ENCODE data around the gene CYB5A. TPM values are rescaled to one million over a fixed set of nuclear protein-coding genes. Genes with fewer than 3 reads are reported as not detected.
A peak's percentile ranks its signal among the peaks of the same experiment; 100 is the strongest.
"Not testable (repeated sequence)": the region's sequence is repeated elsewhere in the genome, so short reads cannot be mapped to it uniquely, and the experiment has no call there.

Gene CYB5A, protein sequence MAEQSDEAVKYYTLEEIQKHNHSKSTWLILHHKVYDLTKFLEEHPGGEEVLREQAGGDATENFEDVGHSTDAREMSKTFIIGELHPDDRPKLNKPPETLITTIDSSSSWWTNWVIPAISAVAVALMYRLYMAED
- polyA plus RNA-seq (2012; ENCODE audit: insufficient read depth, insufficient read length) = 84.9 TPM

DNA sequence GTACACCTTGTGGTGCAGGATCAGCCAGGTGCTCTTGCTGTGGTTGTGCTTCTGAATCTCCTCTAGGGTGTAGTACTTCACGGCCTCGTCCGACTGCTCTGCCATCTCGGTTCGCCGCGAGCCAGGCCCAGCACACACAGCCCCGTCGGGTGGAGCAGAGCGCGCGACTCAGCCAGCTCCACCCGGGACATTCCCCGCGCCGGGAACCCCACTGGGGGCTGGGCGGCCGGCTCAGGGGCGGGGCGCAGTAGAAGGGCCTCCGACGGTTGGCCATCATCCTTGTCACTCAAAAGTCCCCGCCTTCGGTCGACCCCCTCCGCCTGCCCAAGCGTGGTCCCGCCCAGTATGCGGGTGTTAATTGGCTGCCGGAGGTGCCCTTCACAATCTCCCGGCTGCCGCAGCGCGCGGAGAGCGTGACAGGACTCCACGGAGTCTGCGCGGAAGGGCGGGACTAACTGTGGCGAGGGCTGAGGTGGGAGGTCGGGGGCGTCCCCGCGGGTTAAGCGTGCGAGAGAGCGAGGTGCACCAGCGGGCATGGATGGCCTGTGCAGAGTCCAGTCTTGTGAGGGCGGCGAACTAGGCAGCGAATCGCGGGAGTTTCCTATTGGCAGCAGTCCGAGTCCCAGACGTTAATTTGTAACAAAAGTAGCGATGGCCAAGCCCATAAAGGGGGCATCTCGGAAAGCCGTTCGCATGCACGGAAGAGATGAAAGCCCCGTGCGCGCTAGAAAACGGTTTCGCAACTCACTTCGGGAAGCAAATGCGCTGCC is at the start of gene CYB5A:
Gene CYB5A (minus strand): TSS at position 193 of the 770 bp plus-strand sequence. CDS start 88 bp downstream, at position 105.
- peak; percentile 87 for DNase-seq (ENCODE audit: low read depth, low spot score)
- peak within 1 kb of the TSS; percentile 67 for H3K4me3 ChIP-seq (ENCODE audit: low read length)

DNA sequence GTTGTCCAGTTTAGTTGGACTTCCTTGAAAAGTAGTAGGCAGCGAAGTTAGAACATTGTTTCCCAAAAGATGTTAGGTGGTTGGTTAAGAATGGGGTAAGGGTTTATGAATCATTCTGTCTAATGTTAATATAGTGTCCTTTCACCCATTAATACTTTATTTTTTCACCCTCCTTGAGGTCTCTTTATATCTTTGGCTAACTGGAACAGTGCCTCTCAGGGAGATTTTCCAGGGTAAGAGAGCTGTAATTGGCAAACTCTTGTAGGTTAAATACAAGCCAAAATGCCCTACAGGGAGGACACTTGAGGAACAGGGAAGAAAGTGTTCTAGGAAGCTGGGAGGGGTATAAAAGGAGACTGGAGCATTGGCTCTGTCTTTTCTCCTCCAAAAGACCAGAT is 46.1 kb upstream of the CYB5A start:
- H3K4me3 ChIP-seq (ENCODE audit: low read length) = no peak overlapping the region

DNA sequence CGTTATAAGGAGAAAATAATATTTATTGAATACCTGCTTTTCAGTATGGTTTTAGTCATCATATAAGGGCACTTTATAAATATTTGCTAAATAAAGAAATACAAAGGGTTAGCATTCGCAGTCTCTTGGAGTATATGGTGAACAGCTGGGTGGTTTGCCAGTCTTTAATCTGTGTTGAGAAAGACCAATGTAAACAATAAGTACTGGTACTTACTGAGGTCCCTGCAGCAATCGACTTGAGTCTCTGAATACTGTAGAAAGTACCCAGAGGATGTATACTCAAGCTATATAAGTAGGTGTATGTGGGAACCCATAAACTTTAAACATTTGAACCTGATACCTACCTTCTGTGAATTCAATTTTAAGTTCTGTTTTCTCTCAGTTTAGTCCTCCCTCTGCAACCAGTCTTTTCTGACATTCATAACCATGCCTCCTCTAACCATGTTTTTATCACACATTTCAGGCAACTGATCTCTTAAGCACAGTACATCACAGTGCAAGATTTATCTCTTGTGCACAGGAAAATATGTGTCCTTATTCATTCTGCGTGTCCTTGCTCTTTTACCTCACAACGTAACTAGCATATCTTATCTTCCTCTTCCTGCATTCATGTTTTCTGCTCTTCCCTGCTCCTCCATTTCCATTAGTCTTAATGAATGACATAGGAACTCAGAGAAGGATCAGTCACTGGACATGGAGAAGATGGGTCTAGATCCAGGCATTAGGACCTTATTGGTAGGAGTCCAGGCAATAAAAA is 45.6 kb upstream of the CYB5A start:
- no peak overlapping the region for H3K4me3 ChIP-seq (ENCODE audit: low read length)
- no peak for DNase-seq (ENCODE audit: low read depth, low spot score)

More for the DNA sequence above, 46.1 kb upstream of the CYB5A start:
- DNase-seq (ENCODE audit: low read depth, low spot score) = no peak

DNA sequence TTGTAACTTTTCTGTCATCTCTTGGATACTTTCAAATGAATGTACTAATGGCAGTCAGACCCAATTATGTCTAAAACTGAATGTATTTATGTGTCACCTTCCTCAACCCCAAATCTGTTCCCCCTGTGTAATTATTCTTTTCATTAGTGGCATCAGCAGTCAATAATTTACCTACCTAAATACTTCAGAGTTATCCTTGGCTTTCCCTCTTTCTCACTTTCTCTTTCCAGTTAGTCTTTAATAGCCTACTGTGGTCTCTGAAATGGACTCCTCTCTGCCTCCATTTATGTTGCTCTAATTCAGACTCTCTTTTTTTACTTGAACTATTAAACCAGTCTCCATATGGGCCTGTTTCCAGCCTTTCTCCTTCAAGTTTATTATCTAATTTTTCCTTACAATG is 44.9 kb upstream of the CYB5A start:
- no peak overlapping the region for H3K4me3 ChIP-seq (ENCODE audit: low read length)
- DNase-seq (ENCODE audit: low read depth, low spot score) = no peak

DNA sequence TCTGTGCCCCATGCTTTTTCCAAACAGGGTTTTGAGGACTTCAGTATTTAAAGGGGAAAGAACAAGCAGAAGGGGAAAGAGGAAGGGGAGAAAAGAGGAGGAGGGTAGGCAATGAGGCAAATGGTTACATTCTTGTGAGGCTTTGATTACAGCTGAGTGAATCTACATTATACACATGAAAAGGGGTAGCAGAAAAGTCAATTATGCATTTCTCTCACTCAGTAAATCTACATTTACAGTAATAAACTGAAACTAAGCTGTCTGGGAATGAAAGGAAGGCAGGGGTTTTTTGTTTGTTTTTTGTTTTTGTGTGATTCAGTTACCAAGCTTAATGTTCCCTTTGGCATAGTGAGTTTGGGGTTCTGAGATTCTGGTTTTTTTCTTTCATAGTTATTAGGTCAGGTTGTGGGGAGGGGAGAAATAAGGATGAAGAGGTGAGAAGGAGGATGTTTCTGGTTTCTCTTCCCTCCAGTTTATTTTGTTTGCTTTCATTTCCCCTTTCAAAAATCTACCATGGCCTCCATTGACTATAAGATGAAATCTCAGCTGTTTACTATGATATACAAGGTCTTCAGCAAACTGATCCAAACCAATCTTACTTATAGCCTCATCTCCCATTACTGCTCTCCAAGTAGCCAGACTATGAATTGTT is 42.6 kb upstream of the CYB5A start:
- H3K4me3 ChIP-seq (ENCODE audit: low read length) = no peak overlapping the region
- no peak for DNase-seq (ENCODE audit: low read depth, low spot score)

DNA sequence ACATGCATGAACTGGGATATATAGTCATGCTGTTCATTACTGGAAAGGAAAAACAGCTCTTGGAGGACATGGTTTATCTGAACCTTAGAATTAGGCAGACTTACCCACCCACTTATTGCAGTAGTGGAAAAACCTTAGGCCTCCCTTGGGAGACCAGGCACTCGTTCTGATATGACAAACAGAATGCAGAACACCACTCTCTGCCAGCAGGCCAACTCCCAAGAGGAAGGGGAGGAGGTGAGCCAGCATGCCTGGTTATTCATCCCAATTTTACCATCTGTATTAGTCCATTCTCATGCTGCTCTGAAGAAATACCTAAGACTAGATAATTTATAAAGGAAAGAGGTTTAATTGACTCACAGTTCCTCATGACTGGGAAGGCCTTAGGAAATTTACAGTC is 41.3 kb upstream of the CYB5A start:
- DNase-seq (ENCODE audit: low read depth, low spot score) = no peak

DNA sequence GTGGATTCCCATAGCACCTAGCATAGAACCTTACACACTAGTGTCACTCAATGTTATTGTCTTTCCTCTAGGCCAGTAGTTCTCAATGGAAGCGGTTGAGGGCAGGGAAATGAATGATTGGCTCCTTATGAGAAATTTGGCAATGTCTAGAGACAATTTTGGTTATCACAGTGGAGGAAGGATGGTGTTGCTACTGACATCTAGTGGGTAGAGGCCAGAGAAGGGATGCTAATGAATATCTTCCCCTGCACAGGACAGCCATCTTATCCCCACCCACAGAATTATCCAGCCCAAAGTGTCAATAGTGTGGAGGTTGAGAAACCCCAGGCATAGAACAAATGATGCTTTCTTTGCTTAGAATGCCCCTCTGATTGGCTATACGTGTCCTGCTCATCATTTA is 39.6 kb upstream of the CYB5A start:
- no peak overlapping the region for H3K4me3 ChIP-seq (ENCODE audit: low read length)
- no peak for DNase-seq (ENCODE audit: low read depth, low spot score)

More for the DNA sequence above, 41.3 kb upstream of the CYB5A start:
- H3K4me3 ChIP-seq (ENCODE audit: low read length) = no peak overlapping the region

DNA sequence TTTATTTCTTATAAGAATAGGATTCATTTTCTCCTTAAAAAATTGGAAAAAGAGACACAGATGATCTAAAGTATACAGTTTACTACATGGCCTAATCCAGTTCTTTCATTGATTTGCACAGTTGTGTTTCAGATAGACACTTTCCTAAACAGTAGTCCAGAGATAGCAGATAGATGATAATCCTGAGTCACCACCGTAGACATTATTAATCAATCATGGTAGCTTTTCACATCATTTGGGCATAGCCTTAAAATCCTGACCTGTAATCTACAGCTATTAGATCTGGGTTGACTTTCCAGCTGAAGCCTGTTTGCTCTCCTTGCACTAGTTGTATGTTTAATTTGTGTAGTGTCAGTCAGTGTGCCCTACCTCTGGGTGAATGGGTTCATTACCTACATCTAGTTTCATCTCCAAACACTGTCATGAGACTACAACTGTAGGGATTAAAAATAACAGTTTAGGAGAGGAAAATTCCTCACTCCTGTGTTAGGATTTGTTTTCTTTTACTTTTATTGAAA is 38.0 kb upstream of the CYB5A start:
- no peak for DNase-seq (ENCODE audit: low read depth, low spot score)
- no peak overlapping the region for H3K4me3 ChIP-seq (ENCODE audit: low read length)

DNA sequence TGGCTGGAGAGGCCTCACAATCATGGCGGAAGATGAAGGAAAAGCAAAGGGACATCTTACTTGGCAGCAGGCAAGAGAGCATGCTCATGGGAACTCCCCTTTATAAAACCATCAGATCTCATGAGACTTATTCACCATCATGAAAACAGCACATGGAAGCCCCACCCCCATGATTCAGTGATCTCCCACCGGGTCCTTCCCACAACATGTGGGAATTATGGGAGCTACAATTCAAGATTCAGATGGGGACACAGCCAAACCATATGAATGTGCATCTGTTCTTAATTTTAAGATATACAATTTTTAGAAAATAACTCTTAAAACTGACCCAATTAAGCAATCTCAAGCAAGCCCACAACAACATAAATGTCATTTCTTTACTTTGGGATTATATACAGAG is 36.4 kb upstream of the CYB5A start:
- H3K4me3 ChIP-seq (ENCODE audit: low read length) = no peak overlapping the region
- DNase-seq (ENCODE audit: low read depth, low spot score) = no peak

DNA sequence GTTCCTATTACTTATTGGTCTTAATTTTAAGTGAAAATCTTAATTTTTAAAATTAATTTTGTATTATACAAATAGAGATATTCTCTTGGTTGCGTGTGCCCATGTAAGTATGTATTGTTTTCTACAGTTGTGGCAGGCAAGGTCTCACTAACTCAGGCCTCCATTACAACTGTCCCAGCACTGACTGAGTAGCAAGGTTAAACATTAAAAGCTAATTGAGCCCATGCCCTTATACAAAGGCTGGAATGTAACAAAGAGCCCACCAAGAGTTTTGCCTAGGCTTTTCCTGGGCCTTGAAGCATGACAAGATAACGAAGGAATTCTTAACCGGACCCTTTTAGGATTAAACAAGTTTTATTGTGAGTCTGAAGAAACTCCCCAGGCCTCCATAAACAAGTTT is 35.0 kb upstream of the CYB5A start:
- DNase-seq (ENCODE audit: low read depth, low spot score); H3K4me3 ChIP-seq (ENCODE audit: low read length): not testable (repeated sequence)

DNA sequence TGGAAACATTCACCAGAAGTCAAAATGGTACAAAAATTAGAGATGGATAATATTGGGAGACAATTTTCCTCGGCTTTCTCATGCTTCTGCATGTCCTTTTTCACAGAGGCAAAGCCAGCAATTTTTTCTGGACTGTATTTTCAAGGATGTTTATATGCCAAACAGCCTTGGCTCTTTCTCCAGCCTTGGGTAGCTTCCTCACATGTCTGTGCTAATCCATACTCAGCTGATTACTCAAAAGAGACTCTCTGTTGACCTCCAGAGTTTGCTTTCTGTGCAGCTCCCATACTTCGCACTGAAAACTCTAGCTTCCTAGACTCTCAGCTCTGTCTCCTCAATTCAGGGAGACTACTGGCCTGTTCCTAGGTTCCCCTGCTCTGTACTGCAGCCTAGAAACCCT is 34.5 kb upstream of the CYB5A start:
- no peak for DNase-seq (ENCODE audit: low read depth, low spot score)
- H3K4me3 ChIP-seq (ENCODE audit: low read length) = no peak overlapping the region

DNA sequence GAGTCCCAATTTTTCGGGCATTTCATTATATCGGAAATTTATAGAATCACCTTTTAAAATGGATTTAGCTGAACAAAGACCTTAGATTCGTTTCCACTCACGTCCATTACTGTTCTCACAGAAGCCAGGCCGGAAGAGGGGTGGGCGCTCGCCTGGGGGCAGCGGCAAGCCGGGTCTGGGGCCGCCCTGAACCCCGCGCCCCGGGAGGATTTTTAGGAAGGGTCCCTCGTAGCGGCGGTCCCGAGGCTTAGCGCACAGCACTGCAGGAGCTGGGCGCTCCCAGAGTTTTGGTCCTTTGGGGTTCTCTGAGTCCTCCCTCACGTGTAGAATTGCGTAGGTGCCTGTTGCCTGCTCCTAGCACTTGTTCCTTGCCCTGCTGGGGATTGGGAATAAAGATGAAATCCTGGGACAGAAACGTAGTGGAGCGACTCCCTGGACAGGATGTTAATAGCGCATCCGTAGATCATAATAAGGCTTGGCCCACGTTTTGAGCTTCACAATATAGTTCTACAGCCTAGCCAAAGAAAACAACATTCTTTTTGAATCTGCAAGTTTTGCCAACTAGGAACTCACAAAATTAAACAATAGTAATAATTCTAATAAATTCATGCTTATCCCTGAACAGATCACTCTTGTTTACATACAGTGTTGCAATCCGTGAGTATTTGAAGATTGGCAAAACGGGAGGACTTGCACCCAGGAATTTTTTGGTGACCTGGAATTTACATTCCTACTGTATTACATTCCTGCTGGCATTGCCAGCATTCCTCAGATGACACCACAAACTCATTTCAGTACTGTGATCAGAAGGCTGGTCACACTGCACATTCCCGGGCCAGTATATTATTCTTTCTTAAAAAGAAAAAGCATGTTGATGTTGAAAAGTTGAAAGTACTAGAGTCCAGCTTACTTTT is 24.8 kb upstream of the CYB5A start:
- DNase-seq (ENCODE audit: low read depth, low spot score) = no peak
- H3K4me3 ChIP-seq (ENCODE audit: low read length) = no peak overlapping the region

DNA sequence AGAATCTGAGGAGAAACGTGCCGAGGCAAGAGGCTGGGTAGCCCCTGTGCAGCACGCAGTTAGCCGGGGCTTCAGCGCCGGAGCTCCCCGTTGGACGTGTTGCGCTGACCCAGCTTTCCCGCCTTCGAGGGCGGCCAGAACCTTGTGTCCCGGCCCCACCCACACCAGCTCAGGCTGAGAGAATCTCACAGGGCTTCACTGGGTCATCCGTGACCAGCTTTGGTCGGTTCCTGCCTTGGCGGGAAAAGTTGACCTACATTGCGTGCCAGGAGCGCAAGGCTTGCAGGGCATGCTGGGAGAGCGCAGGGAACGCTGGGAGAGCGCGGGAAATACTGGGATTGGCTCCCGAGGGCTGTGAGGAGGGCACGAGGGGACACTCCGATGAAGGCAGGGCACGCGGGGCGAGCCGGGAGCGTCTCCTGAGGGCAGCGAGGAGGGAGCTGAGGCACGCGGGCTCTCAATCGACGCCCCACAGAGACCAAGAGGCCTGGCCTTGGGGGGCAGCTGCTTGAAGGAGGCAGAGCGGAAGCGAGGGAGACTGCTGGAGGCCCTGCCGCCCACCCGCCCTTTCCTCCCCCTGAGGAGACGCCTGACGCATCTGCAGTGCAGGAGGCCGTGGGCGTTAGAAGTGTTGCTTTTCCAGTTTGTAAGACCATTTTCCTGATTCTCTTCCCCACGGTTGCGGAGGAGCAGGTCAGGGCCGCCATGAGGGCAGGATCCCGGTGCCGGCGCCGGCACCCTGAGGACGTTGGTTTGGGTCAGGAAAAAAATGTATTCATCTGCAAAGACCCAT is 23.9 kb upstream of the CYB5A start, which contains the start of gene C18orf63:
Gene C18orf63 (plus strand): TSS at position 376 of the 793 bp plus-strand sequence. CDS start 2,027 bp downstream, outside the sequence.
- no peak within 1 kb of the TSS for H3K4me3 ChIP-seq (ENCODE audit: low read length)
- DNase-seq (ENCODE audit: low read depth, low spot score) = no peak

DNA sequence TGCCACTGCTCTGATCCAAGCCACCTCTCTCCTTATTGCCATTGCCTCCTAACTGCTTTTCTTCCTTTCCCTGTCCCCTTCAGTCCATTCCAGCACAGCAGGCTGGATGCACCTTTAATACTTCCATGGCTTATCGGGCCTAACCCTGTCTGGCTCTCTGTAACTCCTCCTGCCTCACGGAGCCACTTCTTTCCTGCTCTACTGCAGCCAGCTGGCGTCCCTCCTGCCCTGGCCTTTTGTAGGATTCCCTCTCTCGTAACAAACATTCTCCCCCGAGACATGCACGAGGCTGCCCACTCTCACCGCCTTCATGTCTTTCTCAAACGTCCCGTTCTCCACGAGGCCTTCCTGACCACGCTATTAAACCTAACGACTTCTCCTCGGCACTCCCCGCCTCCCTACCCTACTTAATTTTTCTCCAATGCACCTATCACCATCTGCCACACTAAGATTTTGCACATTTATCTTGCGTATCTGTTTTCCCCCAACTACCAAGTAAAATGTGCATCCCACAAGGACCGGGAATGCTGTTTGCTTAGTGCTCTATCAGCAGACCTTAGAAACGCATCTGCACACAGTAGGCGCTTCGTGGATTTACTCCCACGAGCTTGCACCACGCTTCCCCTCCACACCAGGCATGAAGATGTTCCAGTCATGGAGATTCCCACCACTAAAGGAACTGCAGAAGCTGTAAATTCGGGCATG is 23.1 kb upstream of the CYB5A start:
- no peak for DNase-seq (ENCODE audit: low read depth, low spot score)

DNA sequence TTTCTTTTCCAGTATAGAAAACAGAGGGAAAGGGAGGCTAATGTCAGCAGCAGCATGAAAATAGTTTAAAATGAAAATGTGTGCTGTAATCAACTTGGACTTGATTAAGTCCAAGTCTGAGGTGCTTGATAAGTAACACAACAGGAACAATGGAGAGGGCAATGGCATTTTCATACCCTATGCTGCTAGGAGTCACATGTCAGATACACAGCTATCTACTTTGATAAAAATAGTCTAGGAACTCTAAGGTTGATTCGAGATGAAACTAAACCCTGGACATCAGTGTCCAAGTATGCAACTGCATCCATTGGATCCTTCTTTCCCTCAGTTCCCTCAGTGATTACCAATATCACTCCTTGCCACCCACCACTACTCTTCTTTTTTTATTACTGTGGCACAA is 19.2 kb upstream of the CYB5A start:
- no peak overlapping the region for H3K4me3 ChIP-seq (ENCODE audit: low read length)
- no peak for DNase-seq (ENCODE audit: low read depth, low spot score)

More for the DNA sequence above, 23.1 kb upstream of the CYB5A start:
- H3K4me3 ChIP-seq (ENCODE audit: low read length) = no peak overlapping the region

DNA sequence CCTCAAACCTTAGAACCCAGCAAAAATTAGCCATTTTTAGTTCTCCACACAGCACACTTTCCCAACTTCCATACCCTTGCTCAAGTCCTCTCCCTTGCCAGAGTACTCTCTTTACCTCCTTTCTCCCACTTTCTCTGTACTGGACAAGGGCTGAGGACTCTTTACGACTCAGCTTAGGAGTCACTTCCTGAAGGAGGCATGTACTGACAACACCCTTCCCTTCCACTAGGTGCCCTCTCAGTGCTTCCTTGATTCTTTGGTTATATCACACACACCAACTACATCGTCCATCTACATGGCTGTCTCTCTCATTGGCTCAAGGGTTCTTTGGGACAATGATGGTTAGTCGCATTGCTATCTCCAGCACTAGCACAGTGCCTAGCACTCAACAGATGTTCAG is 18.6 kb upstream of the CYB5A start:
- DNase-seq (ENCODE audit: low read depth, low spot score) = peak; percentile 31
- no peak overlapping the region for H3K4me3 ChIP-seq (ENCODE audit: low read length)

DNA sequence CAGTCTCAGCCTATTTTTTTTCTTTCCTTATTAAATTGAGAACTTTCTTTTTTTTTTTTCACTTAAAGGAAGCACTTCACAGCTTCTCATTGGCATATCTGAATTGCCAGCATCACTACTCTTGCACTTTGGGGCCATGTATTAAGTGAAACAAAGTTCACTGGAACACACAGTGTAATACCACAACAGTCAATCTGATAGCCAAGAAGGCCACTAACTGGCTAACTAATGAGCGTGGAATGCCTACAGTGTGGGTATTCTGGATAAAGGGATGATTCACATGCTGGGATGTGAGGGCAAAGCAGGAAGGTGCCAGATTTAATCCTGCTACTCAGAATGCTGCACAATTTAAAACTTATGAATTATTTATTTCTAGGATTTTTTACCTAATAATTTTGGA is 12.2 kb upstream of the CYB5A start:
- no peak for DNase-seq (ENCODE audit: low read depth, low spot score)
- no peak overlapping the region for H3K4me3 ChIP-seq (ENCODE audit: low read length)

Data from Jurkat, Clone E6-1 (cell line).